Colonic mucosa (tissue), 4 donors: ENCODE measurements around the gene AXIN2. TPM values are rescaled to one million over a fixed set of nuclear protein-coding genes. Genes with fewer than 3 reads are reported as not detected.

Experiments used
- DNase-seq: peaks from one replicate; pipeline ENCODE4 v3.0.0-alpha.2; 2020
- H3K27ac ChIP-seq: fragments of 200-600 bp; one replicate; pipeline ENCODE4 v1.8.0; 2021
- H3K27me3 ChIP-seq: fragments of 200-600 bp; one replicate; pipeline ENCODE4 v1.8.0; 2021
- H3K36me3 ChIP-seq: fragments of 200-600 bp; one replicate; pipeline ENCODE4 v1.8.0; 2021
- H3K4me1 ChIP-seq: fragments of 200-600 bp; one replicate; pipeline ENCODE4 v1.8.0; 2021; ENCODE audit warnings: mild to moderate bottlenecking
- H3K4me3 ChIP-seq: fragments of 200-600 bp; one replicate; pipeline ENCODE4 v1.8.0; 2021
- H3K9ac ChIP-seq, 2 donors: one replicate each; pipeline ENCODE4 v1.7.0; 2013; ENCODE audit warnings: control low read depth in 2 of 2, low read depth in 2 of 2, low read length in 2 of 2
- H3K9me3 ChIP-seq: fragments of 200-600 bp; one replicate; pipeline ENCODE4 v1.8.0; 2021
- CTCF ChIP-seq: fragments of 200-600 bp; IDR thresholded peaks from one replicate; pipeline ENCODE4 v1.8.0; 2022; ENCODE audit warnings: antibody characterized with exemption, mild to moderate bottlenecking
- intact Hi-C: fragments of 100-400 bp; cut with DNase I; formaldehyde crosslinking; loops from one replicate; pipeline ENCODE4 v1.14.1; 2022
- total RNA-seq, 2 donors: library from RNA; stranded (reverse); fragmentation: NEBNext Ultra II Directional in 1 of 2; extraction: Animal tissue kit (Norgen Biotek cat#: 25700) in 1 of 2; gene quantifications; one replicate each; pipeline ENCODE4 v1.2.1, GENCODE V29; 2021
- donor health status: healthy.
- donor health status: DM: no; HTN: no; CAD: no.
- donor health status: DM: no; HTN: no; CAD: no.

Gene AXIN2
- total RNA-seq, 2 donors from 2014 or later, result 38.0 to 41.6 TPM

DNA sequence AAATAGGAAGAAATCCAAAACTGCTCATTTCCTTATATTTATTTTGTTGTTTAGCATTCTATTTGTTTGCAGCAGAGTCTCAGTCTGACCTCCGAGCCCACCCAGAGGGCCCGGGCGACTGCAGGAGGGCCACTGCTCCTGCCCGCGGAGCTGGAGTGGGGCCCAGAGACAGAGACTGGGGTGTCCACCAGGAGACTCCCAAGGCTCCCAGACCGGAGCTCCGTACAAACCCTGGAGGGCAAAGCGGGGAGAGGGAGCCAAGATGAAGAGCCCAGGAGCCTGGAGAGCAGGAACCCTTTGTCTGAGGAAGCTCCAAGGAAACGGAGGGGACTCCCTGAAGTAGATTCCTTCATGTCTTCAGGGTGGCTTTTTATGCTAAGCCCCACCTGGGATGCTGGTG, 57.9 kb downstream of the AXIN2 start:
- Histone ChIP-seq H3K9ac (no peak overlapping the region), H3K4me3 (no peak overlapping the region), H3K9me3 (no peaks in the 10 kb centered on the region), H3K36me3 (no peaks in the 10 kb centered on the region), H3K27ac (no peak overlapping the region), H3K27me3 (no peaks in the 10 kb centered on the region), H3K4me1 (no peaks in the 10 kb centered on the region)
- no peak for TF ChIP-seq CTCF
- no peak for DNase-seq
- intact Hi-C loops, result no loop called here

- intact Hi-C loops, result no loop called here
- no peak overlapping the region for H3K4me3 ChIP-seq
- no peak overlapping the region for H3K27ac ChIP-seq
- DNase-seq, result no peak
- no peaks in the 10 kb centered on the region for H3K36me3 ChIP-seq
- H3K9me3 ChIP-seq, result no peaks in the 10 kb centered on the region
- H3K9ac ChIP-seq, result no peak overlapping the region
- no peaks in the 10 kb centered on the region for H3K27me3 ChIP-seq
- H3K4me1 ChIP-seq, result no peaks in the 10 kb centered on the region
- TF ChIP-seq CTCF, result no peak
These were observed 62.6 kb downstream of the AXIN2 start for GRCh38 chr17:65498816-65499215.

GRCh38 chr17:65496801-65497200, 64.6 kb downstream of the AXIN2 start:
- TF ChIP-seq CTCF, result no peak

DNA sequence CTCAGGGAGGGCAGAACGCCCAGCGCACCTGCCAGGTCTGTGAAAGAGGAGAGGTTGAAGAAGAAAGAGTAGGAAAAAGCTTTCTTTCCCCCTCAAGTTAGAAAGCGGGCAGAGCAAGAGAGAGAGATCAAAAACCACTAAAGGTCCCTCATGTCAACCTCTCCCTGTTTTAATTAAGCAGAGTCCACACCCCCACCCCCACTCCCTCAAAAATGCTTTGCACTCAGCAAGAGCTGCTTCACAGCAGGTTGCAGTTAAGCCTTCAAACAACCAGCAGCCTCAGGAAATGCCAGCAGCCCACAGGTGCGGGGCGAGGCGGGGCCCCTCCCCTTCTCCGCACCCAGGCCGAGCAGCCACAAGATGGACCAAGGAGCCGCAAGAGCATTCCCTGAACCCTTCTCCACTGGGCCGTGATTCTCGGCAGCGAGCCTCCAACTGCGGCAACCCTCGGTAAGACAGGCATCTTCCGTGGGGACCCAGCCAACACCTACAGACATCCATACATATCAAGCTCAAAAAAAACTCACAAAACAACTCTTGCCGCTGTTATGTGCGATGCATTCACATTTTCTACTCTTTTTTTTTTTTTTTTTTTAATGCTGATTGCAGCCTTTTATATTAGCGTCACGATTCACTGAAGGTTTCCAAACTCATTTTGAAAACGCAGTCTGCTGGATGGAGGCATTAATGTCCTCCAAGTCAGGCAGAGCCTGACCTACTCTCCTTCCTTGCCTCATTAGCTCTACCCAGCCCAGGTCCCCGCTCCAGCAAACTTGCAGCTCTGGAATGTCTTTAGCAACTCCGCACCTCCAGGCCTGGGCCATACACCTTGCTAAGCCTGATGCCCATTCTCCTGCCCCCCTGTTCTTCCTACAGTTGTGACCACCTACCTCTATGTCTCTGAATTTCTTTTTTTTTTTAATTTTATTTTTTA, 66.1 kb downstream of the AXIN2 start:
- H3K9me3 ChIP-seq, result no peaks in the 10 kb centered on the region
- no peaks in the 10 kb centered on the region for H3K27me3 ChIP-seq
- H3K36me3 ChIP-seq, result no peaks in the 10 kb centered on the region
- intact Hi-C loops, result no loop called here
- H3K27ac ChIP-seq, result no peak overlapping the region
- peak; percentile 31 for DNase-seq
- no peaks in the 10 kb centered on the region for H3K4me1 ChIP-seq
- H3K4me3 ChIP-seq, result no peak overlapping the region
- no peak for TF ChIP-seq CTCF
- H3K9ac ChIP-seq, result no peak overlapping the region

More at GRCh38 chr17:65496801-65497200, 64.6 kb downstream of the AXIN2 start:
- H3K36me3 ChIP-seq, result no peaks in the 10 kb centered on the region
- no peak for DNase-seq
- H3K27ac ChIP-seq, result no peak overlapping the region
- no peak overlapping the region for H3K9ac ChIP-seq
- intact Hi-C loops, result no loop called here
- H3K27me3 ChIP-seq, result no peaks in the 10 kb centered on the region
- H3K4me1 ChIP-seq, result no peaks in the 10 kb centered on the region
- H3K4me3 ChIP-seq, result no peak overlapping the region
- no peaks in the 10 kb centered on the region for H3K9me3 ChIP-seq

DNA sequence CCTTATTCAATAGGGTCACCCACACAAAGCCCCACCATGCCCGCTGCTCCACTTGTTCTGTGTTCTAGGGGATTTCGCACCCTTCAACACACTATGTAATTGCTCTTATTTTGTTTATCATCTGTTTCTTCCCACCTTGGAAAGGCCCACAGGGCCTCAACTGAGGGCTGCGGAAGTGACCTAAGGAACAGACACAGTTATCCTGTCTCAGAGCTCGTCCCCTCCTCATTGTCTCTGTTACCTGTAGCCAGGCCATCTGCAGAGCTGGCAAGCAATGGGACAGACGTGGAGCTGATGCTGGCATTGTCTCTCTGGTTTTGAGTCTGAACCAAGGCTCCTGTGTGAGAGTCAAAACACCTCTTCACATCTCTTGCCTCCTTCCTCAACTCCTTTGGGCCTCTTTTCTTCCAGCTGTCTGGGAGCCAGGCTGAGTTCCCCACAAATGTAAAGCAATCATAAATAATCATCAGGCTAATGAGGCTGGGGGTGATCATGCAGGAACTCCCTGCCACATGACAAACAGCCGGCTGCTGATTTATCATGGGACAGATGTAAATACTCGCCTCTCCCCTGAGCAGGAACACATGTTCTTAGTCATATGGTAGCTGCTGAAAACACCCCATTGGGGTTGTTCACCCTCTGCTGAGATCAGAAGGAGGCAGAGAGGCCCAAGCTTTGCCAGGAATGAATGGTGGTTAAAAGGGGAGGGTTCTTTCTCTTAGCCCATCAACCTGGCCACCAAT, 71.9 kb downstream of the AXIN2 start:
- no peaks in the 10 kb centered on the region for H3K36me3 ChIP-seq
- H3K4me1 ChIP-seq, result no peaks in the 10 kb centered on the region
- H3K27ac ChIP-seq, result no peak overlapping the region
- H3K9ac ChIP-seq, result no peak overlapping the region
- H3K27me3 ChIP-seq, result no peaks in the 10 kb centered on the region
- intact Hi-C loops, result no loop called here
- no peak for DNase-seq
- no peak overlapping the region for H3K4me3 ChIP-seq
- TF ChIP-seq CTCF, result no peak
- no peaks in the 10 kb centered on the region for H3K9me3 ChIP-seq
